Measurements from ENCODE around the gene TRAF1. TPM values are rescaled to one million over a fixed set of nuclear protein-coding genes. Genes with fewer than 3 reads are reported as not detected.
"Not testable (repeated sequence)": the region's sequence is repeated elsewhere in the genome, so short reads cannot be mapped to it uniquely, and the experiment has no call there.

The TRAF1 gene
- 0.49 and 0.85 TPM in 2 replicates for total RNA-seq (2014; rRNA removed; shearing (Covaris generic))

- in situ Hi-C loops (cut with HindIII; ENCODE audit: low sequenced_read_pairs) = no loop called here
- no peak for DNase-seq (ENCODE audit: low spot score)
Measured at GRCh38 chr9:120926397-120926928, at the start of gene TRAF1. Gene TRAF1, minus strand, starts transcription at chr9:120926796. Its CDS starts 721 bp downstream, at chr9:120926075.

- in situ Hi-C loops (cut with HindIII; ENCODE audit: low sequenced_read_pairs) = no loop called here
- no peak for DNase-seq (ENCODE audit: low spot score)
Measured at GRCh38 chr9:120974921-120975320, 48.3 kb upstream of the TRAF1 start.

- DNase-seq (ENCODE audit: low spot score) = no peak
- in situ Hi-C loops (cut with HindIII; ENCODE audit: low sequenced_read_pairs) = no loop called here
Measured at GRCh38 chr9:120974181-120974580, 47.6 kb upstream of the TRAF1 start.

GRCh38 chr9:120971938-120972337, 45.3 kb upstream of the TRAF1 start:
- in situ Hi-C loops (cut with HindIII; ENCODE audit: low sequenced_read_pairs) = no loop called here
- DNase-seq (ENCODE audit: low spot score) = no peak

- in situ Hi-C loops (cut with HindIII; ENCODE audit: low sequenced_read_pairs); DNase-seq (ENCODE audit: low spot score): not testable (repeated sequence)
Measured at GRCh38 chr9:120971471-120971870, 44.9 kb upstream of the TRAF1 start.

- in situ Hi-C loops (cut with HindIII; ENCODE audit: low sequenced_read_pairs) = no loop called here
Measured at GRCh38 chr9:120970244-120970643, 43.6 kb upstream of the TRAF1 start.

GRCh38 chr9:120966013-120966369, 39.4 kb upstream of the TRAF1 start:
- no peak for DNase-seq (ENCODE audit: low spot score)
- in situ Hi-C loops (cut with HindIII; ENCODE audit: low sequenced_read_pairs) = no loop called here

More at GRCh38 chr9:120970244-120970643, 43.6 kb upstream of the TRAF1 start:
- no peak for DNase-seq (ENCODE audit: low spot score)

GRCh38 chr9:120965344-120966012, 38.9 kb upstream of the TRAF1 start:
- peak; percentile 35 for DNase-seq (ENCODE audit: low spot score)
- in situ Hi-C loops (cut with HindIII; ENCODE audit: low sequenced_read_pairs) = no loop called here

GRCh38 chr9:120961936-120962335, 35.3 kb upstream of the TRAF1 start:
- in situ Hi-C loops (cut with HindIII; ENCODE audit: low sequenced_read_pairs) = no loop called here

GRCh38 chr9:120960001-120960400, 33.4 kb upstream of the TRAF1 start:
- in situ Hi-C loops (cut with HindIII; ENCODE audit: low sequenced_read_pairs) = no loop called here
- no peak for DNase-seq (ENCODE audit: low spot score)

More at GRCh38 chr9:120961936-120962335, 35.3 kb upstream of the TRAF1 start:
- no peak for DNase-seq (ENCODE audit: low spot score)

GRCh38 chr9:120956862-120957261, 30.3 kb upstream of the TRAF1 start:
- in situ Hi-C loops (cut with HindIII; ENCODE audit: low sequenced_read_pairs) = no loop called here
- DNase-seq (ENCODE audit: low spot score) = no peak

GRCh38 chr9:120951960-120952618, 25.5 kb upstream of the TRAF1 start:
- no peak for DNase-seq (ENCODE audit: low spot score)
- in situ Hi-C loops (cut with HindIII; ENCODE audit: low sequenced_read_pairs) = no loop called here

- DNase-seq (ENCODE audit: low spot score) = no peak
- in situ Hi-C loops (cut with HindIII; ENCODE audit: low sequenced_read_pairs) = no loop called here
Measured at GRCh38 chr9:120950421-120951388, 24.1 kb upstream of the TRAF1 start.

- in situ Hi-C loops (cut with HindIII; ENCODE audit: low sequenced_read_pairs) = no loop called here
- DNase-seq (ENCODE audit: low spot score) = no peak
Measured at GRCh38 chr9:120949290-120949689, 22.7 kb upstream of the TRAF1 start.

- DNase-seq (ENCODE audit: low spot score) = no peak
- in situ Hi-C loops (cut with HindIII; ENCODE audit: low sequenced_read_pairs) = no loop called here
Measured at GRCh38 chr9:120948824-120949223, 22.2 kb upstream of the TRAF1 start.

- DNase-seq (ENCODE audit: low spot score) = no peak
- in situ Hi-C loops (cut with HindIII; ENCODE audit: low sequenced_read_pairs) = no loop called here
Measured at GRCh38 chr9:120947222-120947621, 20.6 kb upstream of the TRAF1 start.

GRCh38 chr9:120946259-120946658, 19.7 kb upstream of the TRAF1 start:
- in situ Hi-C loops (cut with HindIII; ENCODE audit: low sequenced_read_pairs) = no loop called here
- DNase-seq (ENCODE audit: low spot score) = no peak

GRCh38 chr9:120944948-120945347, 18.4 kb upstream of the TRAF1 start:
- in situ Hi-C loops (cut with HindIII; ENCODE audit: low sequenced_read_pairs) = no loop called here
- no peak for DNase-seq (ENCODE audit: low spot score)

GRCh38 chr9:120944434-120944843, 17.8 kb upstream of the TRAF1 start:
- in situ Hi-C loops (cut with HindIII; ENCODE audit: low sequenced_read_pairs) = no loop called here
- DNase-seq (ENCODE audit: low spot score) = no peak

Measured in G401 (cell line).